GM21423 (cell line): ENCODE data around the gene EDNRB.
A peak's percentile ranks its signal among the peaks of the same experiment; 100 is the strongest.
"Not testable (repeated sequence)": the region's sequence is repeated elsewhere in the genome, so short reads cannot be mapped to it uniquely, and the experiment has no call there.

ENCODE experiments used
- ATAC-seq: cut with Tn5 transposase; IDR thresholded peaks from one replicate; pipeline ENCODE4 v1.9.1; 2021; ENCODE audit warnings: mild to moderate bottlenecking, moderate library complexity; ENCODE audit not compliant: unreplicated experiment

EDNRB gene

GRCh38 chr13:77918391-77919245, at the start of gene EDNRB:
EDNRB (minus strand) TSS chr13:77918831; CDS start chr13:77918573, 258 bp downstream.
- ATAC-seq, result no peak

DNA sequence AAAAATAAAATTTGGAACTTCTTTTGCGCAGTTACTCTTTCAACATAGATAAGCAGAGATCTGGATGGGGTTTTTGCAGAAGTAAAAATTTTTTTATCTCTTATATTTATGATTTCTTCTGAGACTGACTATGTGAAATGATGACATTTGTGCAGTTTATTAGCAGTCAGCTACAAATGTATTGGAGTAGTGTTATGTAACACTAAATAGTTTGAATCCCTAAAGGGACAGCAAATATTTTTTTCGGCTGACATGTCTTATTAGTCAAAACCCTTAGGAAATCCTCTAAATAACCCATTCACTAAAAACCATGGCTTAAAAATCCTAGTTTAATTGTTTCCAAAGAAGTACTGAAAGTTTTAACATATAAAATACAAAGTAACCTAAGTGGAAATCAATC, 48.0 kb upstream of the EDNRB start:
- ATAC-seq, result no peak

GRCh38 chr13:77952737-77953136, 34.1 kb upstream of the EDNRB start:
- no peak for ATAC-seq

DNA sequence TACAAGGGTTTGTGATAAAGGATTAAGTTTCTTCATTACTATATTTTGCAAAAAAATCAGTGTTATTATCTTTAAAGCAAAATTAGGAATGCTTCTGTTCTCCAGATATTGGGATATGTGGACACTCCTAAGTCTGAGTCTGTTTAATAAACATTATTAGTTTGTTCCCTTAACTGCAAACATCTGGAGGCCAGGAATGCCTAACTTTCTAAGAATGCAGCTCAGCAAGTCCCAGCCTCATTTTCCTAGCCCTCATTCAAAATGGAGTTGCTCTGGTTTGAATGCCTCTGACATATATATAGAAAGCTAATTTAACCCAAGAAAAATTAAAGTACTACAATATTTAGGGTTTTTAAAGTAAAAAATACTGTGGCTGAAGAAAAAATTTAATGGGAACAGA, 33.6 kb upstream of the EDNRB start:
- no peak for ATAC-seq

- no peak for ATAC-seq
Measured at GRCh38 chr13:77946522-77946921, 27.9 kb upstream of the EDNRB start.

DNA sequence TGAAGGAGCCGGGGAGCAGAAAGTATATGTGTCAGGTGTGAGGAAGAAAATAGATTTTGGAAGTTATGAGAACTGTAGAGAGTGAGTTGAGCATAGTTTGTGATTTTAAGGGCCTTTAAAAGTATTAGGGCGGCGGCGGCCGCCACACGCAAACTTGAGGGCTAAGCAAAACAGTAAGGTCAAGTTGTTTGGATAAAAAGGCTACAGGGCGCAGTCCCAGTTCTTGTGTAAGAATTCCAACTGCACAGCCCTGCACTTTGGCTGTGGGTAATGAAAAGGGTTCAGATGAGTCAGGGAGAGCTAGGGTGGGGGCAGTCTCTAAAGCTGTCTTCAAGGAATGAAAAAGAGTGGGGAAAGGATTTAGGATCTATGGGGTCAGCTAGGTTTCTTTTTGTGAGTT, 16.4 kb upstream of the EDNRB start:
- not testable (repeated sequence) for ATAC-seq

DNA sequence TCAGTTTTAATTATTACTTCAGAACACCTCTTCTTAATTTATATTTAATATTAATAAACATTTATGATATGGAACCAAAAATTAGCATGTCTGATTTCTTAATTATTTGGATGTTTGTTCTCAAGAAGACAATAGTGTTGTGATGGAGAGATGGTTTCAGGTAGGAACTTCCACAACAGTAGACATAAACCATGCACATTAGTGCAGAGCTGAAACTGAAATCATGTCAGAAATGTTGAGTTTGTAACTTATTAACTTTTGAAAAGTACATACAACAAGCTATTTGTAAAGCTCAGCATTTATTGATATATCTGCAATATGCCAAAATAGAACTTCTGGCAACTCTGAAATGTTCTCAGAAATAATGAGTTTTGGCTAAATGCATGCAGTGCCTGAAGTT, 11.8 kb upstream of the EDNRB start:
- peak; percentile 85 for ATAC-seq

- peak; percentile 80 for ATAC-seq
Measured at GRCh38 chr13:77928909-77929308, 10.3 kb upstream of the EDNRB start.

- no peak for ATAC-seq
Measured at GRCh38 chr13:77925616-77926015, 7.0 kb upstream of the EDNRB start.

- ATAC-seq, result no peak
Measured at GRCh38 chr13:77919921-77920294, 1.3 kb upstream of the EDNRB start.

GRCh38 chr13:77919246-77919920, 752 bp upstream of the EDNRB start:
- ATAC-seq, result no peak

DNA sequence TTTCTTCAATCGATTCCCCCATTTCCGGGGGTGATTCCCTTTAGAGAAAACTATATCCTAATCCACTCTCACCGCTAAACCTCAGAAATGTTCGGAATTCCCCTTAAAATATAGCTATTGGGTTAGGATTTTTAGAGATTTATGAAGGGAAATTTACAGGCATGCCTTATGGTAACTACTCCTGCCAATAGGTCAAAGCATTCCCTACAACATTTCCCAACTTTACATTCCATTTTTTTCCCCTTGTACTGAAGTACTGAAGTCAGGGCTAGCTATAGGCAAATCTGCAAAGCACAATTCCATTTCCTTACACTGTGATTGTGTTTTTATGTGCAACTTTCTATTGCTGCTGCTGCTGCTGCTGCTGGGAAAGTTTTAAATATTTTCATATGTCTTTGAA, 2.1 kb downstream of the EDNRB start:
- ATAC-seq, result no peak

DNA sequence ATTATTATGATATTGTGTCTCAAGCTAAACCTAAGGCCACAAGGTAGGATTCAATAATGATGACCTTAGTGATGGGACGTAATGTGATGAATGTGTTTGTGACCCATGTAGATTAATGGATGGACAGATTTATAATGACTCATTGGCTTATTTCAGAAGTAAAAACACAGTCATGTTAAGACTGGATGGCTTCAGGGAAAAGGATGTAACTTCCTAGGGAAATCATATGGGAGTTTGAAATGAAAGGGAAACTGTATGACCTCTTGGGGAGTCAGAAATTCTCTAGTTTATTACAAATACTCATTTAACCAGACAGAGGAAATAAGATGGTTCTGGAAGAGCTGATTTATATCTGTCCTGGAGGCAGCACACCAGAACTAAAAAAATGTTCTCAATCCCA, 2.9 kb downstream of the EDNRB start:
- ATAC-seq, result no peak

DNA sequence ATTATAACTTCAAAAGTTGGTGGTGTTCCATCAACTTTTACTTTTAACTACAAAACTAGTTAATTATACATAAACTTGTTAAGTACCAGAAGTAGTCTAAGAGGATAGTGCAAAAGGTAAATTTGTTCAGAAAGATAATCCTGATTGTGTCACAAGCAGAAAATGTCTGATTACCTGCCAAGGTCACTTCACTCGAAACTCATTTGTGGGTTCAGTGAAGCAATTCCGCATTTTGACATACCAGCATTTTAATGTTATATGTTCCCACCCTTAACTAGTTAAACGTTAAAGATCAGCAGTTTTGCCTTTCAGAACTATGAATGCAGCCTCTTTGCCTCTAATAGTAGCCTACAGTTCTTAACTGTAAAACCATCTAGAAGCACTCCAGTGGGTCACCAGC, 5.6 kb downstream of the EDNRB start:
- ATAC-seq, result no peak

DNA sequence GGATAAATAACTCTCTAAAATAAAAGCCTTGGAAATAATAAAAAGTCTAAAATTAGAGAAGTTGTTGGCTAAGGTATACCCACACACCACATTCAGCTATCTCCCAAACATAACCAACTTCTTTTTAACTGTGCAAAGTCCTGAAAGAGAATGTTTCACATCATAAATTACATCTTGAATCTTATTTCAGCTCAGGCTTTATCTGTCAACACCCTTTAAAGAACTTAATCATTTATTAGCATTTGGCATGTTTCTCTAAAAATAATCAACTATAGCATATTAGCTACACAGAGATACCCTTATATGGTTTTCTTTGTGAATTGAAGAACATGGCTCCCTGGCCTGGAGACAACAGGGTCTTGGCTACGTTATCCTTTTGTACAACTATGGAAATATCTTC, 6.9 kb downstream of the EDNRB start:
- ATAC-seq, result no peak

DNA sequence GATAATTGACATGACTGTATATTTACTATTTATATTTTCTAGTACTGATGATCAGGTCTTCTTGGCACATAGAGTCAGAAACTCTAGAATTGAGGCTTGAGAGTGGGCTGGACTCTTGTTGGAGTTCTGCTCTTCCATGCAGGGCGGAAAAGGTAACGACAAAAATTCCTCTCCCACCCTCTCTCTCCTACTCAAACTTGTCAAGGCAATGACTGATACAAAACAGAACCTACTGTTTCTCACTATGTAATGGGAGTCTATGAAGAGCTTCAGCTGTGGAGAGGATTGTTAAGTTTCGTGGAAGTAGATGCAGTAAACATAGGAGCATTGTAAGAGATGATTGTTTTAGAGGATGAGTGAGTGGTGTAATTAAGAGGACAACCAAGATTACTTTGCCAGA, 8.8 kb downstream of the EDNRB start:
- no peak for ATAC-seq

DNA sequence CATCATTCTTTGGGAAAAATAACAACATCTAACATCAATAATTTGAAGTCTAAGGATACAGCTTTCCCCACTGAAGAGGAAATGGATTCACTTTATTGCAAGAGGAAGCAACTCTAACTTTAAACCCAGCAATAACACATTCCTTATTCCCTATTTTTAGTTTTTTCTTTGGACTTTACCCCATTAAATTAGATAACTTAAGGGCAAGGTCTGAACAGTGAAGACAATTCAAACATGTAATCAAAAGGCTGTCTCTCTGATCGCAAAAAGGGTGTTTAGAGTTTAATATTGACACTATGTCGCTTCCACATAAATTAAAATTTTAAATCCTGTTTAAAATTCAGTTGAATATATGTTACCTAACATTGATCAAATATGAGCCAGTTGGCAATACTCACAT, 10.1 kb downstream of the EDNRB start:
- ATAC-seq, result no peak

- no peak for ATAC-seq
Measured at GRCh38 chr13:77907666-77908341, 10.8 kb downstream of the EDNRB start.

GRCh38 chr13:77904031-77904430, 14.6 kb downstream of the EDNRB start:
- no peak for ATAC-seq

GRCh38 chr13:77903435-77903834, 15.2 kb downstream of the EDNRB start:
- ATAC-seq, result no peak

DNA sequence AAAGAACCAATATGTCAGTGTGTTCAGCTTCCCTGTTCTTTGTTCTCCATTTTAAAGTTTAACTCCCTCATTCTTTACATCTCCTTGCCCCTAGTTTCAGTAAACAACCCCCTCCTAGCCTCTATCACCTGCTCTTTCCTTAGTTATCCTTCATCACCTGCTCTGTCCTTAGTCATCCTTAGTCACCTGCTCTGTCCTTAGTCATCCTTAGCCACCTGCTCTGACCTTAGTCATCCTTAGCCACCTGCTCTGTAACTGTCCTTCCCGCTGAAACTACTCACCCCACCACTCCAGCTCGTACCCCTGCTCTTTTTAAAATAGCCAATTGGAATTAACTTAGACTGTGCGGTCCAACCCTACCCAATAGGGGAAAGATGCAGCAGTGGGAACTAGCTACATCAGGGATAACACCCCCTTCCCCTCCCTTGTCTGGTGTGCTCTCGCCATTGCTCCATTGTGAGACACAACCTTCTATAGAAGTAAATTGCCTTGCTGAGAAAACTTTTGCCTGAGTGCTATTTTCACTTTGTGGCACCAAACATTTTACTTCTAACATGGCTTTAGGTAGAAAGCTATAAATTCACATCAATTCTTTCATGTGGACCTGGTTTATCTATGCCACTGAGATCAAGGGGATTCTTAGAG, 16.2 kb downstream of the EDNRB start:
- no peak for ATAC-seq
